IMR-90 (cell line): Measurements from ENCODE around the gene SMAD4. TPM values are rescaled to one million over a fixed set of nuclear protein-coding genes. Genes with fewer than 3 reads are reported as not detected.

Experiments used
- ATAC-seq: fragments of 200-7000 bp; cut with Tn5 transposase; 2 replicates; pipeline ENCODE4 v1.9.1; 2020; ENCODE audit warnings: low read depth, mild to moderate bottlenecking, moderate library complexity
- BruUV-seq: library from RNA; stranded (reverse); fragments of 400-500 nt; replicated peaks from 2 replicates; lab custom pipeline; 2021; lab: Mats Ljungman, UMichigan
- CTCF ChIA-PET: fragments of 300-600 bp; formaldehyde crosslinking; extraction: SDS; loops from one replicate; lab custom pipeline; 2021; ENCODE audit warnings: antibody characterized with exemption; lab: Yijun Ruan, JAX
- POLR2A ChIA-PET: fragments of 300-600 bp; sonication (Branson Sonifier 250); formaldehyde crosslinking; loops from one replicate; lab custom pipeline; 2022; ENCODE audit warnings: antibody characterized with exemption; ENCODE audit not compliant: unreplicated experiment; lab: Charles Lee
- DNase-seq: peaks from one replicate; pipeline ENCODE4 v3.0.0; 2013
- H2AFZ ChIP-seq: replicated peaks from 2 replicates; pipeline ENCODE3; 2013; ENCODE audit warnings: low read length, mild to moderate bottlenecking; ENCODE audit not compliant: poor library complexity
- H2AK5ac ChIP-seq: 2 replicates; pipeline ENCODE4 v1.6.1; 2013; ENCODE audit warnings: low read depth, low read length, inconsistent platforms
- H2AK9ac ChIP-seq: replicated peaks from 2 replicates; pipeline ENCODE3; 2013; ENCODE audit warnings: mild to moderate bottlenecking, low read depth, low read length, moderate library complexity; ENCODE audit not compliant: poor library complexity
- H2BK120ac ChIP-seq: 2 replicates; pipeline ENCODE4 v1.6.1; 2013; ENCODE audit warnings: low read depth, low read length, inconsistent platforms
- H2BK15ac ChIP-seq: 3 replicates; pipeline ENCODE4 v1.6.1; 2013; ENCODE audit warnings: low read depth, low read length, inconsistent platforms
- H2BK20ac ChIP-seq: 2 replicates; pipeline ENCODE4 v1.6.1; 2013; ENCODE audit warnings: low read depth, mild to moderate bottlenecking, inconsistent platforms, low read length, moderate library complexity
- H2BK5ac ChIP-seq: 2 replicates; pipeline ENCODE4 v1.6.1; 2013; ENCODE audit warnings: mild to moderate bottlenecking, low read depth, low read length, inconsistent platforms; ENCODE audit not compliant: poor library complexity, severe bottlenecking
- H3K14ac ChIP-seq: replicated peaks from 2 replicates; pipeline ENCODE4 v1.6.1; 2013; ENCODE audit warnings: low read depth, low read length, inconsistent platforms
- H3K18ac ChIP-seq: 2 replicates; pipeline ENCODE4 v1.6.1; 2013; ENCODE audit warnings: low read depth, low read length, control low read depth
- H3K23ac ChIP-seq: 2 replicates; pipeline ENCODE4 v1.6.1; 2013; ENCODE audit warnings: low read depth, low read length, inconsistent platforms
- H3K27ac ChIP-seq: 2 replicates; pipeline ENCODE4 v1.5.1; 2013; ENCODE audit warnings: mild to moderate bottlenecking, control low read depth, low read length; ENCODE audit not compliant: insufficient read depth
- H3K27me3 ChIP-seq: 2 replicates; pipeline ENCODE4 v1.6.1; 2013; ENCODE audit warnings: low read length; ENCODE audit not compliant: control insufficient read depth, insufficient read depth
- H3K36me3 ChIP-seq: 2 replicates; pipeline ENCODE4 v1.6.1; 2013; ENCODE audit warnings: low read length, mixed read lengths; ENCODE audit not compliant: control insufficient read depth, insufficient read depth
- H3K4ac ChIP-seq: 2 replicates; pipeline ENCODE4 v1.6.1; 2013; ENCODE audit warnings: low read depth, low read length, inconsistent platforms
- H3K4me1 ChIP-seq: 2 replicates; pipeline ENCODE4 v1.6.1; 2013; ENCODE audit warnings: low read length, mixed read lengths; ENCODE audit not compliant: control insufficient read depth, insufficient read depth
- H3K4me2 ChIP-seq: 2 replicates; pipeline ENCODE4 v1.6.1; 2013; ENCODE audit warnings: low read depth, mild to moderate bottlenecking, control low read depth, low read length, moderate library complexity
- H3K4me3 ChIP-seq: 2 replicates; pipeline ENCODE4 v1.5.1; 2013; ENCODE audit warnings: low read depth, mild to moderate bottlenecking, control low read depth, low read length, moderate library complexity; ENCODE audit not compliant: insufficient read depth
- H3K56ac ChIP-seq: 2 replicates; pipeline ENCODE4 v1.6.1; 2013; ENCODE audit warnings: low read length, inconsistent platforms; ENCODE audit not compliant: insufficient read depth; ENCODE audit errors: extremely low read depth
- H3K79me1 ChIP-seq, 2 experiments: 2 replicates each; pipeline ENCODE4 v1.6.1; 2013; ENCODE audit warnings: low read length in 2 of 2, inconsistent platforms in 1 of 2, low read depth in 1 of 2
- H3K9ac ChIP-seq: 2 replicates; pipeline ENCODE4 v1.6.1; 2013; ENCODE audit warnings: low read depth, low read length, control low read depth
- H3K9me1 ChIP-seq: 2 replicates; pipeline ENCODE4 v1.6.1; 2013; ENCODE audit warnings: low read length, inconsistent platforms; ENCODE audit not compliant: insufficient read depth
- H3K9me3 ChIP-seq: 2 replicates; pipeline ENCODE4 v1.6.1; 2013; ENCODE audit warnings: low read length; ENCODE audit not compliant: control insufficient read depth, insufficient read depth
- H4K20me1 ChIP-seq: 2 replicates; pipeline ENCODE4 v1.6.1; 2013; ENCODE audit warnings: low read length, inconsistent platforms; ENCODE audit not compliant: insufficient read depth
- H4K5ac ChIP-seq: 2 replicates; pipeline ENCODE4 v1.6.1; 2013; ENCODE audit warnings: mild to moderate bottlenecking, low read depth, low read length, control low read depth
- H4K8ac ChIP-seq, 2 experiments: 2 replicates each; pipeline ENCODE4 v1.6.1; 2013; ENCODE audit warnings: low read depth in 2 of 2, low read length in 2 of 2, control low read depth in 1 of 2, inconsistent platforms in 1 of 2
- H4K91ac ChIP-seq: 2 replicates; pipeline ENCODE4 v1.6.1; 2013; ENCODE audit warnings: low read depth, low read length, inconsistent platforms; ENCODE audit not compliant: insufficient read depth
- BHLHE40 ChIP-seq: fragments of 150-350 bp; IDR thresholded peaks from 2 replicates; pipeline ENCODE4 v1.6.1; 2016; ENCODE audit warnings: mild to moderate bottlenecking, low read depth, low read length
- CEBPB ChIP-seq: IDR thresholded peaks from 2 replicates; pipeline ENCODE4 v1.6.1; 2012; ENCODE audit warnings: low read depth, low read length, improper control_type of control experiment
- FOS ChIP-seq: fragments of 150-350 bp; IDR thresholded peaks from 2 replicates; pipeline ENCODE4 v1.6.1; 2016; ENCODE audit warnings: low read depth, low read length
- MAFK ChIP-seq: IDR thresholded peaks from 2 replicates; pipeline ENCODE4 v1.6.1; 2012; ENCODE audit warnings: low read depth, low read length, improper control_type of control experiment
- MAZ ChIP-seq: IDR thresholded peaks from 2 replicates; pipeline ENCODE4 v1.6.1; 2012; ENCODE audit warnings: low read depth, mild to moderate bottlenecking, low read length, improper control_type of control experiment, moderate library complexity, borderline replicate concordance
- NFE2L2 ChIP-seq: fragments of 150-350 bp; IDR thresholded peaks from 2 replicates; pipeline ENCODE4 v1.6.1; 2016; ENCODE audit warnings: low read depth, mild to moderate bottlenecking, low read length
- POLR2A ChIP-seq: IDR thresholded peaks from 2 replicates; pipeline ENCODE4 v1.6.1; 2012; ENCODE audit warnings: mild to moderate bottlenecking, low read depth, low read length
- RCOR1 ChIP-seq: IDR thresholded peaks from 2 replicates; pipeline ENCODE4 v1.6.1; 2012; ENCODE audit warnings: mild to moderate bottlenecking, low read length, improper control_type of control experiment; ENCODE audit not compliant: insufficient replicate concordance
- WGBS, 2 experiments: methylation state at CpG; one replicate each; pipeline versions ENCODE4 v1.1.5 to v1.1.7; 2013; ENCODE audit warnings: missing lambda C conversion rate in 2 of 2; ENCODE audit not compliant: insufficient read length in 1 of 2; ENCODE audit errors: extremely low coverage in 2 of 2; 5-methylcytosine and 5-hydroxymethylcytosine counted together
- dilution Hi-C: fragments of 300-500 bp; cut with HindIII; formaldehyde crosslinking; loops from one replicate; pipeline ENCODE4 v1.14.3; 2018; ENCODE audit warnings: low sequenced_read_pairs; ENCODE audit not compliant: unreplicated experiment
- in situ Hi-C: fragments of 300-500 bp; cut with MboI; formaldehyde crosslinking; loops from 3 replicates; pipeline ENCODE4 v1.14.3; 2019; ENCODE audit warnings: low sequenced_read_pairs, inconsistent platforms, mixed read lengths
- intact Hi-C: fragments of 100-400 bp; cut with micrococcal nuclease; formaldehyde crosslinking; loops from 2 replicates; pipeline ENCODE4 v1.10.0; 2022
- polyA plus RNA-seq, 3 experiments: library from polyadenylated mRNA; depleted of rRNA; stranded (reverse); fragments of >200 nt; gene quantifications; 2 replicates each; pipeline ENCODE4 v1.2.3, GENCODE V29; 2012; ENCODE audit warnings: low replicate concordance in 1 of 3
- total RNA-seq: library from RNA; depleted of rRNA; stranded (reverse); fragments of >200 nt; gene quantifications from 2 replicates; pipeline ENCODE4 v1.2.3, GENCODE V29; 2012
- TF ChIP-seq, protein P1 (sequence below): fragments of 150-350 bp; IDR thresholded peaks from 2 replicates; pipeline ENCODE4 v1.6.1; 2016; ENCODE audit warnings: low read depth, mild to moderate bottlenecking, low read length, moderate library complexity, borderline replicate concordance

Gene SMAD4
- total and polyA plus RNA-seq, 2 of the 4 experiments (the other 2 are of a cell fraction): 57.6 to 145 TPM

DNA sequence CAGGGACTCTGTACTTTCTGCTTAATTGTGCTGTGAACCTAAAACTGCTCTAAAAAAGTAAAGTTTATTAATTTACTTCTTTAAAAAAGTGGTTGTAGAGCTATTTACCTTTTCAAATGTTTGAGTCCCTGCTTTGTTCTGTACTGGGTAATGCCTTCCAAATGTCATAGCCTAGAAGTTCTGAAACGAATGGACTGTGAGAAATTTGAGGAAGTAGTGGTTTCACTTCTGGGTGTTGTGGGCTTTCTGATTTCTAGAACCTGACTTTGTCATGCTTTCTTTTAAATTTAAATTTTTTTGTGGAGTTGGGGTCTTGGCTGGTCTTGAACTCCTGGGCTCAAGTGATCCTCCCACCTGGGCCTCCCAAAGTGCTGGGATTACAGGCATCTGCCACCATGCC lies 44.6 kb downstream of the SMAD4 start:
- no peak for ATAC-seq
- intact Hi-C loops: no loop called here
- Histone ChIP-seq H3K9me3 (no peaks in the 10 kb centered on the region), H3K4me3 (no peak overlapping the region), H3K4me2 (no peak overlapping the region), H2BK15ac (no peak overlapping the region), H3K18ac (no peak overlapping the region), H3K36me3 (peaks cover 24% of the 10 kb centered on the region), H2BK20ac (no peak overlapping the region), H2AFZ (no peak overlapping the region), H3K79me1 (peaks cover 19 to 37% of the 10 kb centered on the region in 2 experiments), H4K20me1 (no peaks in the 10 kb centered on the region), H2BK5ac (no peak overlapping the region), H2AK5ac (no peak overlapping the region), H4K91ac (no peak overlapping the region), H3K4me1 (no peaks in the 10 kb centered on the region), H3K14ac (no peak overlapping the region), H2BK120ac (no peak overlapping the region), H2AK9ac (no peak overlapping the region), H3K27ac (no peak overlapping the region), H3K9me1 (no peaks in the 10 kb centered on the region), H4K8ac (no peak overlapping the region), H3K23ac (no peak overlapping the region), H4K5ac (no peak overlapping the region), H3K9ac (no peak overlapping the region), H3K56ac (no peak overlapping the region), H3K4ac (no peak overlapping the region), H3K27me3 (no peaks in the 10 kb centered on the region)
- in situ Hi-C loops: no loop called here
- ChIA-PET CTCF (interaction anchor here (0.6 kb wide), 1 partner anchor 37 kb away, joined by 9 read pairs; no protein-coding TSS in a partner anchor), POLR2A (no interaction called here)
- TF ChIP-seq POLR2A (no peak), CEBPB (no peak), MAZ (no peak), NFE2L2 (no peak), RCOR1 (no peak), FOS (no peak), MAFK (no peak), BHLHE40 (no peak)
- TF ChIP-seq, protein P1, sequence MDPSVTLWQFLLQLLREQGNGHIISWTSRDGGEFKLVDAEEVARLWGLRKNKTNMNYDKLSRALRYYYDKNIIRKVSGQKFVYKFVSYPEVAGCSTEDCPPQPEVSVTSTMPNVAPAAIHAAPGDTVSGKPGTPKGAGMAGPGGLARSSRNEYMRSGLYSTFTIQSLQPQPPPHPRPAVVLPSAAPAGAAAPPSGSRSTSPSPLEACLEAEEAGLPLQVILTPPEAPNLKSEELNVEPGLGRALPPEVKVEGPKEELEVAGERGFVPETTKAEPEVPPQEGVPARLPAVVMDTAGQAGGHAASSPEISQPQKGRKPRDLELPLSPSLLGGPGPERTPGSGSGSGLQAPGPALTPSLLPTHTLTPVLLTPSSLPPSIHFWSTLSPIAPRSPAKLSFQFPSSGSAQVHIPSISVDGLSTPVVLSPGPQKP: no peak
- WGBS, 2 experiments: no CpG with 5 or more reads among the region's 1 CpG
- dilution Hi-C loops: no loop called here
- DNase-seq: no peak
- BruUV-seq: no TSS peak
